Measurements from ENCODE around the gene PIK3R1.

GRCh38 chr5:68314465-68314864 lies 98.9 kb downstream of the PIK3R1 start:
- TF ChIP-seq CTCF (IDR thresholded peaks at IDR 0.05 in 8 of 11, conservative IDR thresholded peaks at IDR 0.05 in 3 of 11): no peak
- TF ChIP-seq POLR2AphosphoS5 (IDR thresholded peaks at IDR 0.05): no peak
- TF ChIP-seq POLR2A (IDR thresholded peaks at IDR 0.05): no peak
